HCT116 (cell line): ENCODE measurements around the gene IGSF3. TPM values are rescaled to one million over a fixed set of nuclear protein-coding genes. Genes with fewer than 3 reads are reported as not detected.

Experiments
- ATAC-seq: fragments of 200-7000 bp; cut with Tn5 transposase; 2 replicates; pipeline ENCODE4 v1.9.1; 2020; ENCODE audit warnings: mild to moderate bottlenecking, moderate library complexity
- BruUV-seq: library from RNA; stranded (reverse); fragments of 400-500 nt; replicated peaks from 2 replicates; lab custom pipeline; 2021; lab: Mats Ljungman, UMichigan
- CTCF ChIA-PET: fragments of 300-600 bp; sonication (Branson Sonifier 250); formaldehyde crosslinking; loops from one replicate; lab custom pipeline; 2021; ENCODE audit warnings: antibody characterized with exemption; lab: Charles Lee
- POLR2A ChIA-PET: fragments of 300-600, 350-600 bp; sonication (Branson Sonifier 250); formaldehyde crosslinking; loops from one replicate; lab custom pipeline; 2021; ENCODE audit warnings: antibody characterized with exemption; lab: Charles Lee
- RAD21 ChIA-PET, 2 experiments: fragments of 300-600 bp; sonication (Branson Sonifier 250); formaldehyde crosslinking; loops; one replicate each; lab custom pipeline; 2023; ENCODE audit warnings: low total read pairs in 2 of 2; ENCODE audit not compliant: uncharacterized antibody in 2 of 2, unreplicated experiment in 2 of 2, low non-redundant PET in 1 of 2; lab: Charles Lee
- DNase-seq: peaks from one replicate; pipeline ENCODE4 v3.0.0-alpha.2; 2010; ENCODE audit warnings: low read depth, low spot score
- H2AFZ ChIP-seq: fragments of 200-600 bp; shearing (Covaris generic), sonication (generic); 2 replicates; pipeline ENCODE4 v1.6.1; 2017; ENCODE audit warnings: low read depth, mixed run types, mixed read lengths, antibody characterized with exemption, low read length; ENCODE audit not compliant: poor library complexity, severe bottlenecking
- H3K27ac ChIP-seq: 2 replicates; pipeline ENCODE4 v1.5.1; 2012; ENCODE audit warnings: low read depth, low read length
- H3K27me3 ChIP-seq: fragments of 200-600 bp; sonication (generic); 2 replicates; pipeline ENCODE4 v1.6.1; 2016; ENCODE audit warnings: mixed run types, low read length, mixed read lengths; ENCODE audit not compliant: insufficient read depth
- H3K36me3 ChIP-seq, 2 experiments: fragments of 200-500 bp in 1 of 2; fragments of 200-600 bp in 1 of 2; sonication (Bioruptor generic) in 1 of 2; sonication (generic) in 1 of 2; 2 replicates each; pipeline versions ENCODE4 v1.5.1 to v1.6.1; 2014 to 2016; ENCODE audit warnings: low read length in 2 of 2, inconsistent platforms in 1 of 2, mixed read lengths in 1 of 2, mixed run types in 1 of 2; ENCODE audit not compliant: insufficient read depth in 2 of 2, control insufficient read depth in 1 of 2
- H3K4me1 ChIP-seq, 2 experiments: fragments of 200-600 bp in 1 of 2; sonication (generic) in 1 of 2; 2 replicates each; pipeline versions ENCODE4 v1.5.1 to v1.6.1; 2012 to 2017; ENCODE audit warnings: low read length in 2 of 2, inconsistent platforms in 1 of 2, mild to moderate bottlenecking in 1 of 2, mixed read lengths in 1 of 2, mixed run types in 1 of 2, moderate library complexity in 1 of 2; ENCODE audit not compliant: insufficient read depth in 2 of 2, control insufficient read depth in 1 of 2
- H3K4me2 ChIP-seq: fragments of 200-600 bp; sonication (generic); 2 replicates; pipeline ENCODE4 v1.6.1; 2017; ENCODE audit warnings: mixed run types, low read length, mixed read lengths
- H3K4me3 ChIP-seq, 2 experiments: fragments of 200-600 bp in 1 of 2; sonication (generic) in 1 of 2; replicated peaks in 1 of 2; 2 replicates each; pipeline ENCODE4 v1.5.1; 2011 to 2016; ENCODE audit warnings: low read length in 2 of 2, control low read depth in 1 of 2, low read depth in 1 of 2, mild to moderate bottlenecking in 1 of 2, mixed read lengths in 1 of 2, mixed run types in 1 of 2
- H3K79me2 ChIP-seq: fragments of 200-600 bp; sonication (generic); 2 replicates; pipeline ENCODE4 v1.6.1; 2017; ENCODE audit warnings: mild to moderate bottlenecking, mixed run types, low read length, moderate library complexity, mixed read lengths; ENCODE audit not compliant: insufficient read depth
- H3K9ac ChIP-seq: fragments of 200-600 bp; sonication (generic); 2 replicates; pipeline ENCODE4 v1.6.1; 2016; ENCODE audit warnings: low read length, mixed read lengths
- H3K9me2 ChIP-seq: fragments of 200-600 bp; sonication (generic), shearing (Covaris generic); 2 replicates; pipeline ENCODE4 v1.6.1; 2017; ENCODE audit warnings: mixed run types, mild to moderate bottlenecking, moderate library complexity; ENCODE audit not compliant: insufficient read depth
- H3K9me3 ChIP-seq, 2 experiments: fragments of 200-500 bp in 1 of 2; fragments of 200-600 bp in 1 of 2; sonication (Bioruptor generic) in 1 of 2; sonication (generic) in 1 of 2; 2 replicates each; pipeline ENCODE4 v1.6.1; 2014 to 2017; ENCODE audit warnings: low read length in 2 of 2, mixed read lengths in 2 of 2, inconsistent platforms in 1 of 2, low read depth in 1 of 2, mild to moderate bottlenecking in 1 of 2, mixed run types in 1 of 2, moderate library complexity in 1 of 2; ENCODE audit not compliant: control insufficient read depth in 1 of 2, insufficient read depth in 1 of 2
- H4K20me1 ChIP-seq: fragments of 200-600 bp; sonication (generic), shearing (Covaris generic); 2 replicates; pipeline ENCODE4 v1.6.1; 2017; ENCODE audit warnings: mixed run types, mild to moderate bottlenecking, moderate library complexity; ENCODE audit not compliant: insufficient read depth
- ATF3 ChIP-seq: IDR thresholded peaks from 2 replicates; pipeline ENCODE4 v1.6.1; 2012
- CEBPB ChIP-seq: IDR thresholded peaks from 2 replicates; pipeline ENCODE4 v1.6.1; 2012; ENCODE audit warnings: low read depth
- CTCF ChIP-seq, 3 experiments: fragments of 200-600 bp in 1 of 3; sonication (generic) in 1 of 3; IDR thresholded peaks in 2 of 3; conservative IDR thresholded peaks in 1 of 3; 2 replicates each; pipeline ENCODE4 v1.5.1; 2012 to 2017; ENCODE audit warnings: low read depth in 2 of 3, low read length in 2 of 3, antibody characterized with exemption in 1 of 3, borderline replicate concordance in 1 of 3, control low read depth in 1 of 3, mild to moderate bottlenecking in 1 of 3, mixed read lengths in 1 of 3, mixed run types in 1 of 3, moderate library complexity in 1 of 3; ENCODE audit not compliant: insufficient read depth in 1 of 3
- EGR1 ChIP-seq: IDR thresholded peaks from 2 replicates; pipeline ENCODE4 v1.6.1; 2012; ENCODE audit warnings: low read depth
- ELF1 ChIP-seq: IDR thresholded peaks from 2 replicates; pipeline ENCODE4 v1.6.1; 2012; ENCODE audit warnings: low read depth, borderline replicate concordance
- EZH2 ChIP-seq: fragments of 200-600 bp; sonication (generic); IDR thresholded peaks from 2 replicates; pipeline ENCODE4 v1.6.1; 2017; ENCODE audit warnings: antibody characterized with exemption, mixed run types
- FOSL1 ChIP-seq: IDR thresholded peaks from 2 replicates; pipeline ENCODE4 v1.6.1; 2012; ENCODE audit warnings: low read depth
- JUND ChIP-seq: IDR thresholded peaks from 2 replicates; pipeline ENCODE4 v1.6.1; 2012
- MAX ChIP-seq: IDR thresholded peaks from 2 replicates; pipeline ENCODE4 v1.6.1; 2012
- POLR2A ChIP-seq: IDR thresholded peaks from 2 replicates; pipeline ENCODE4 v1.7.0; 2011; ENCODE audit warnings: borderline replicate concordance; ENCODE audit not compliant: insufficient read depth, insufficient read length; ENCODE audit errors: extremely low read depth
- POLR2AphosphoS5 ChIP-seq: IDR thresholded peaks from 2 replicates; pipeline ENCODE4 v1.6.1; 2011; ENCODE audit warnings: mild to moderate bottlenecking, low read depth, low read length, moderate library complexity
- REST ChIP-seq: IDR thresholded peaks from 2 replicates; pipeline ENCODE4 v1.6.1; 2012; ENCODE audit warnings: low read depth
- SIN3A ChIP-seq: IDR thresholded peaks from 2 replicates; pipeline ENCODE4 v1.6.1; 2012; ENCODE audit warnings: low read depth
- SRF ChIP-seq: IDR thresholded peaks from 2 replicates; pipeline ENCODE4 v1.6.1; 2012; ENCODE audit warnings: low read depth
- TCF7L2 ChIP-seq: IDR thresholded peaks from 2 replicates; pipeline ENCODE4 v1.7.0; 2011; ENCODE audit warnings: borderline replicate concordance, inconsistent platforms; ENCODE audit not compliant: insufficient read depth, insufficient read length; ENCODE audit errors: extremely low read depth
- ZBTB33 ChIP-seq: IDR thresholded peaks from 2 replicates; pipeline ENCODE4 v1.6.1; 2011; ENCODE audit warnings: mild to moderate bottlenecking, low read length, moderate library complexity; ENCODE audit not compliant: insufficient replicate concordance; ENCODE audit errors: extremely low read depth
- ZFX ChIP-seq: fragments of 450-650 bp; IDR thresholded peaks from 2 replicates; pipeline ENCODE4 v1.6.1; 2017
- ZNF274 ChIP-seq: fragments of 200-500 bp; sonication (Bioruptor generic); IDR thresholded peaks from 2 replicates; pipeline ENCODE4 v1.6.1; 2014; ENCODE audit warnings: mild to moderate bottlenecking, low read depth, low read length, inconsistent platforms
- intact Hi-C: fragments of 100-400 bp; cut with micrococcal nuclease; formaldehyde crosslinking; loops from 2 replicates; pipeline ENCODE4 v1.10.0; 2022
- total RNA-seq: library from RNA; stranded (reverse); gene quantifications from one replicate; pipeline ENCODE4 v1.2.1, GENCODE V29; 2021; ENCODE audit not compliant: unreplicated experiment

Gene IGSF3
- total RNA-seq, 1 experiment from 2014 or later = 18.6 TPM

GRCh38 chr1:116556289-116557006 is 111.1 kb downstream of the IGSF3 start:
- Histone ChIP-seq H3K79me2 (peaks cover 61% of the 10 kb centered on the region), H3K4me3 (peak overlapping the region in 1 of 2 experiments; percentile 23; a peak in 2 of 4 replicates), H3K4me2 (peak overlapping the region; percentile 72), H2AFZ (no peak overlapping the region), H3K36me3 (no peaks in the 10 kb centered on the region), H3K9ac (peak overlapping the region; percentile 50), H3K27ac (peak overlapping the region; percentile 74), H3K4me1 (peaks cover 33 to 48% of the 10 kb centered on the region in 2 experiments), H3K9me2 (no peaks in the 10 kb centered on the region), H3K9me3 (no peaks in the 10 kb centered on the region), H3K27me3 (no peaks in the 10 kb centered on the region), H4K20me1 (no peaks in the 10 kb centered on the region)
- no TSS peak for BruUV-seq
- ChIA-PET CTCF (no interaction called here), POLR2A (interaction anchor here (0.7 kb wide), 1 partner anchor 52 kb away, joined by 3 read pairs; no protein-coding TSS in a partner anchor), RAD21 (interaction anchor here in 1 of 2 experiments (0.7 kb wide), 1 partner anchor 580 kb away, joined by 5 read pairs; no protein-coding TSS in a partner anchor)
- DNase-seq = peak; percentile 92
- intact Hi-C loops = loop anchor here (5.0 kb wide), 1 partner anchor 49 kb away; no protein-coding TSS in a partner anchor
- peak; percentile 96 for ATAC-seq
- TF ChIP-seq EGR1 (peak; percentile 44; the same call in 1 of the 2 replicates), SRF (no peak), ZNF274 (no peak), CTCF (IDR thresholded peaks at IDR 0.05 in 2 of 3, conservative IDR thresholded peaks at IDR 0.05 in 1 of 3; ENCODE audit: borderline replicate concordance in 1 of 3, insufficient read depth in 1 of 3, low read depth in 2 of 3, low read length in 2 of 3) (no peak), CEBPB (no peak), FOSL1 (peak; percentile 72; the same call in 1 of the 2 replicates), JUND (peak; percentile 69), EZH2 (no peak), REST (no peak), SIN3A (no peak), ATF3 (no peak), ZBTB33 (no peak), POLR2A (no peak), TCF7L2 (no peak), MAX (peak; percentile 96), ZFX (no peak), POLR2AphosphoS5 (peak; percentile 60; the same call in 1 of the 2 replicates), ELF1 (no peak)
